ENCODE measurements around the gene CHCHD1. TPM values are rescaled to one million over a fixed set of nuclear protein-coding genes. Genes with fewer than 3 reads are reported as not detected.

CHCHD1 gene
- total RNA-seq, 1 experiment from 2014 or later = 44.1 TPM

- no TSS peak for BruUV-seq (replicated peaks)
- CTCF ChIA-PET = no interaction called here
Measured at GRCh38 chr10:73761781-73762180, 20.1 kb upstream of the CHCHD1 start.

GRCh38 chr10:73762915-73763314 is 18.9 kb upstream of the CHCHD1 start:
- Mint-ChIP-seq H3K4me3 (ENCODE audit: low read depth, unreplicated experiment) (no peak overlapping the region), H3K36me3 (ENCODE audit: insufficient read depth, unreplicated experiment) (peaks cover 52% of the 10 kb centered on the region), H3K9me3 (ENCODE audit: low read depth, unreplicated experiment) (no peaks in the 10 kb centered on the region), H3K27me3 (ENCODE audit: unreplicated experiment) (no peaks in the 10 kb centered on the region), H3K27ac (ENCODE audit: unreplicated experiment) (peak overlapping the region; percentile 37), H3K4me1 (ENCODE audit: low read depth, unreplicated experiment) (peaks cover 19% of the 10 kb centered on the region)
- CTCF ChIA-PET = interaction anchor here (0.6 to 1.2 kb wide), 2 partner anchors 9 to 124 kb away, joined by 3 read pairs; a partner anchor contains a TSS
- TF ChIP-seq CTCF (IDR thresholded peaks at IDR 0.05; ENCODE audit: unreplicated experiment) = no peak
- BruUV-seq (replicated peaks) = no TSS peak
- no peak for DNase-seq
- intact Hi-C loops (cut with micrococcal nuclease; ENCODE audit: unreplicated experiment) = no loop called here

More at GRCh38 chr10:73761781-73762180, 20.1 kb upstream of the CHCHD1 start:
- Mint-ChIP-seq H3K27me3 (ENCODE audit: unreplicated experiment) (no peaks in the 10 kb centered on the region), H3K36me3 (ENCODE audit: insufficient read depth, unreplicated experiment) (peaks cover 59% of the 10 kb centered on the region), H3K4me3 (ENCODE audit: low read depth, unreplicated experiment) (no peak overlapping the region), H3K27ac (ENCODE audit: unreplicated experiment) (no peak overlapping the region), H3K4me1 (ENCODE audit: low read depth, unreplicated experiment) (peaks cover 19% of the 10 kb centered on the region), H3K9me3 (ENCODE audit: low read depth, unreplicated experiment) (no peaks in the 10 kb centered on the region)
- intact Hi-C loops (cut with micrococcal nuclease; ENCODE audit: unreplicated experiment) = no loop called here
- DNase-seq = no peak
- no peak for TF ChIP-seq CTCF (IDR thresholded peaks at IDR 0.05; ENCODE audit: unreplicated experiment)

- Mint-ChIP-seq H3K9me3 (ENCODE audit: low read depth, unreplicated experiment) (no peaks in the 10 kb centered on the region), H3K27ac (ENCODE audit: unreplicated experiment) (peak overlapping the region; percentile 37), H3K4me1 (ENCODE audit: low read depth, unreplicated experiment) (peaks cover 19% of the 10 kb centered on the region), H3K27me3 (ENCODE audit: unreplicated experiment) (no peaks in the 10 kb centered on the region), H3K36me3 (ENCODE audit: insufficient read depth, unreplicated experiment) (peaks cover 55% of the 10 kb centered on the region), H3K4me3 (ENCODE audit: low read depth, unreplicated experiment) (no peak overlapping the region)
- CTCF ChIA-PET = interaction anchor here (0.6 to 1.2 kb wide), 2 partner anchors 9 to 124 kb away, joined by 3 read pairs; a partner anchor contains a TSS
- TF ChIP-seq CTCF (IDR thresholded peaks at IDR 0.05; ENCODE audit: unreplicated experiment) = no peak
- intact Hi-C loops (cut with micrococcal nuclease; ENCODE audit: unreplicated experiment) = no loop called here
- no TSS peak for BruUV-seq (replicated peaks)
- DNase-seq = no peak
Measured at GRCh38 chr10:73763343-73763742, 18.5 kb upstream of the CHCHD1 start.

GRCh38 chr10:73765066-73765465 is 16.8 kb upstream of the CHCHD1 start:
- H3K4me1 Mint-ChIP-seq (ENCODE audit: low read depth, unreplicated experiment) = peaks cover 19% of the 10 kb centered on the region

More at GRCh38 chr10:73765066-73765465, 16.8 kb upstream of the CHCHD1 start:
- Mint-ChIP-seq H3K27ac (ENCODE audit: unreplicated experiment) (no peak overlapping the region), H3K36me3 (ENCODE audit: insufficient read depth, unreplicated experiment) (peaks cover 64% of the 10 kb centered on the region), H3K27me3 (ENCODE audit: unreplicated experiment) (no peaks in the 10 kb centered on the region), H3K9me3 (ENCODE audit: low read depth, unreplicated experiment) (no peaks in the 10 kb centered on the region), H3K4me3 (ENCODE audit: low read depth, unreplicated experiment) (no peak overlapping the region)
- no peak for TF ChIP-seq CTCF (IDR thresholded peaks at IDR 0.05; ENCODE audit: unreplicated experiment)
- CTCF ChIA-PET = no interaction called here
- no peak for DNase-seq
- no TSS peak for BruUV-seq (replicated peaks)
- intact Hi-C loops (cut with micrococcal nuclease; ENCODE audit: unreplicated experiment) = no loop called here
